H9 (cell line): ENCODE measurements around the gene ANAPC16. TPM values are rescaled to one million over a fixed set of nuclear protein-coding genes. Genes with fewer than 3 reads are reported as not detected.

Experiments
- DNase-seq: peaks from one replicate; pipeline ENCODE4 v3.0.0-alpha.2; 2017
- H2AFZ ChIP-seq: one replicate; pipeline ENCODE4 v1.6.1; 2013; ENCODE audit warnings: mild to moderate bottlenecking, low read length, control low read depth, moderate library complexity
- H2AK5ac ChIP-seq: 2 replicates; pipeline ENCODE4 v1.6.1; 2013; ENCODE audit warnings: low read length, control low read depth, mixed read lengths; ENCODE audit not compliant: insufficient read length
- H2BK120ac ChIP-seq: one replicate; pipeline ENCODE4 v1.6.1; 2013; ENCODE audit warnings: low read depth, mild to moderate bottlenecking, low read length, control low read depth, inconsistent platforms; ENCODE audit not compliant: poor library complexity, severe bottlenecking
- H2BK12ac ChIP-seq: 2 replicates; pipeline ENCODE4 v1.6.1; 2013; ENCODE audit warnings: low read length, control low read depth, mixed read lengths, low read depth; ENCODE audit not compliant: insufficient read length
- H2BK15ac ChIP-seq: 2 replicates; pipeline ENCODE4 v1.6.1; 2013; ENCODE audit warnings: low read depth, low read length, control low read depth
- H2BK20ac ChIP-seq: one replicate; pipeline ENCODE4 v1.6.1; 2013; ENCODE audit warnings: low read depth, mild to moderate bottlenecking, low read length, control low read depth, inconsistent platforms; ENCODE audit not compliant: poor library complexity, severe bottlenecking
- H2BK5ac ChIP-seq: 2 replicates; pipeline ENCODE4 v1.6.1; 2013; ENCODE audit warnings: low read length, control low read depth, mixed read lengths; ENCODE audit not compliant: insufficient read length
- H3K14ac ChIP-seq: 2 replicates; pipeline ENCODE4 v1.6.1; 2013; ENCODE audit warnings: low read length, control low read depth; ENCODE audit not compliant: insufficient read depth
- H3K18ac ChIP-seq: 2 replicates; pipeline ENCODE4 v1.6.1; 2013; ENCODE audit warnings: low read depth, mild to moderate bottlenecking, mixed read lengths, low read length, control low read depth; ENCODE audit not compliant: insufficient read length
- H3K23ac ChIP-seq: 2 replicates; pipeline ENCODE4 v1.6.1; 2013; ENCODE audit warnings: low read length, control low read depth, mixed read lengths, low read depth; ENCODE audit not compliant: insufficient read length
- H3K23me2 ChIP-seq: 2 replicates; pipeline ENCODE4 v1.6.1; 2013; ENCODE audit warnings: low read depth, mild to moderate bottlenecking, mixed read lengths, low read length, control low read depth; ENCODE audit not compliant: insufficient read length, poor library complexity, severe bottlenecking
- H3K27ac ChIP-seq: 2 replicates; pipeline ENCODE4 v1.5.1; 2013; ENCODE audit warnings: low read length, control low read depth, mixed read lengths, low read depth; ENCODE audit not compliant: insufficient read length
- H3K27me3 ChIP-seq: 2 replicates; pipeline ENCODE4 v1.6.1; 2013; ENCODE audit warnings: low read length, control low read depth, inconsistent platforms; ENCODE audit not compliant: insufficient read depth
- H3K4ac ChIP-seq: 2 replicates; pipeline ENCODE4 v1.6.1; 2013; ENCODE audit warnings: low read depth, mild to moderate bottlenecking, control low read depth, inconsistent platforms, low read length, moderate library complexity
- H3K4me1 ChIP-seq: 2 replicates; pipeline ENCODE4 v1.6.1; 2013; ENCODE audit warnings: low read length, control low read depth, inconsistent platforms; ENCODE audit not compliant: insufficient read depth
- H3K4me2 ChIP-seq: 2 replicates; pipeline ENCODE4 v1.6.1; 2013; ENCODE audit warnings: low read length, control low read depth, mixed read lengths; ENCODE audit not compliant: insufficient read length, insufficient read depth
- H3K56ac ChIP-seq: 2 replicates; pipeline ENCODE4 v1.6.1; 2013; ENCODE audit warnings: low read depth, mild to moderate bottlenecking, mixed read lengths, low read length, control low read depth; ENCODE audit not compliant: insufficient read length
- H3K79me1 ChIP-seq: 2 replicates; pipeline ENCODE4 v1.6.1; 2013; ENCODE audit warnings: low read depth, mild to moderate bottlenecking, moderate library complexity, low read length, control low read depth, inconsistent platforms; ENCODE audit not compliant: insufficient read depth, poor library complexity, severe bottlenecking
- H3K79me2 ChIP-seq: 2 replicates; pipeline ENCODE4 v1.6.1; 2013; ENCODE audit warnings: low read length, control low read depth, inconsistent platforms; ENCODE audit not compliant: insufficient read depth
- H3K9ac ChIP-seq: 2 replicates; pipeline ENCODE4 v1.6.1; 2013; ENCODE audit warnings: low read length, control low read depth, mixed read lengths; ENCODE audit not compliant: insufficient read length; ENCODE audit errors: extremely low read depth
- H3K9me3 ChIP-seq: one replicate; pipeline ENCODE4 v1.6.1; 2013; ENCODE audit warnings: low read depth, low read length, inconsistent platforms; ENCODE audit not compliant: control insufficient read depth
- H3T11ph ChIP-seq: one replicate; pipeline ENCODE4 v1.6.1; 2013; ENCODE audit warnings: mild to moderate bottlenecking, low read length, control low read depth, inconsistent platforms
- H4K20me1 ChIP-seq: one replicate; pipeline ENCODE4 v1.6.1; 2013; ENCODE audit not compliant: control insufficient read depth, insufficient read length, insufficient read depth
- H4K5ac ChIP-seq: 2 replicates; pipeline ENCODE4 v1.6.1; 2013; ENCODE audit warnings: low read depth, mild to moderate bottlenecking, mixed read lengths, low read length, control low read depth; ENCODE audit not compliant: insufficient read length
- H4K8ac ChIP-seq: replicated peaks from 2 replicates; pipeline ENCODE4 v1.6.1; 2013; ENCODE audit warnings: low read length, control low read depth, mixed read lengths, low read depth; ENCODE audit not compliant: insufficient read length
- H4K91ac ChIP-seq: 2 replicates; pipeline ENCODE4 v1.6.1; 2013; ENCODE audit warnings: low read depth, mild to moderate bottlenecking, moderate library complexity, mixed read lengths, low read length, control low read depth; ENCODE audit not compliant: insufficient read length
- H3K27ac Mint-ChIP-seq, 3 experiments: 2 replicates in 2 of 3; 3 replicates in 1 of 3; pipeline ENCODE4 v1.8.0; 2020 to 2021; ENCODE audit warnings: mixed read lengths in 3 of 3, mild to moderate bottlenecking in 1 of 3, moderate library complexity in 1 of 3
- H3K27me3 Mint-ChIP-seq: 2 replicates; pipeline ENCODE4 v1.8.0; 2021; ENCODE audit warnings: low read depth, mild to moderate bottlenecking, moderate library complexity, mixed read lengths
- H3K36me3 Mint-ChIP-seq, 3 experiments: 2 replicates in 2 of 3; 3 replicates in 1 of 3; pipeline ENCODE4 v1.8.0; 2020 to 2021; ENCODE audit warnings: low read depth in 3 of 3, mixed read lengths in 3 of 3; ENCODE audit not compliant: insufficient read depth in 1 of 3
- H3K4me1 Mint-ChIP-seq, 2 experiments: 2 replicates each; pipeline ENCODE4 v1.8.0; 2020; ENCODE audit warnings: mixed read lengths in 2 of 2
- H3K4me3 Mint-ChIP-seq, 2 experiments: 2 replicates in 1 of 2; 3 replicates in 1 of 2; pipeline ENCODE4 v1.8.0; 2020 to 2021; ENCODE audit warnings: mild to moderate bottlenecking in 2 of 2, mixed read lengths in 2 of 2, moderate library complexity in 1 of 2
- H3K9me3 Mint-ChIP-seq, 2 experiments: 2 replicates in 1 of 2; 3 replicates in 1 of 2; pipeline ENCODE4 v1.8.0; 2020; ENCODE audit warnings: mild to moderate bottlenecking in 2 of 2, mixed read lengths in 2 of 2, moderate library complexity in 1 of 2
- CTCF ChIP-seq: fragments of 200-600 bp; sonication (generic); conservative IDR thresholded peaks from 3 replicates; pipeline ENCODE4 v1.8.0; 2021; ENCODE audit warnings: antibody characterized with exemption, mild to moderate bottlenecking
- WGBS: extraction: QIAGEN DNeasy Blood & Tissue Kit; methylation state at CpG from one replicate; pipeline ENCODE4 v1.1.7; 2013; ENCODE audit warnings: missing lambda C conversion rate, low lambda C conversion rate, mixed read lengths; ENCODE audit not compliant: insufficient read length; ENCODE audit errors: extremely low coverage; 5-methylcytosine and 5-hydroxymethylcytosine counted together
- total RNA-seq: library from RNA; stranded (reverse); gene quantifications from 2 replicates; pipeline ENCODE4 v1.2.1, GENCODE V29; 2021

ANAPC16 gene
- total RNA-seq, 1 experiment from 2014 or later: 66.6 TPM

- TF ChIP-seq CTCF: no peak
- Histone ChIP-seq H4K20me1 (no peaks in the 10 kb centered on the region), H3K4ac (no peak overlapping the region), H3K9ac (no peak overlapping the region), H2BK120ac (no peak overlapping the region), H2BK20ac (no peak overlapping the region), H3K18ac (no peak overlapping the region), H2BK15ac (no peak overlapping the region), H3K23me2 (no peaks in the 10 kb centered on the region), H4K5ac (no peak overlapping the region), H3K27me3 (no peaks in the 10 kb centered on the region), H2BK5ac (no peak overlapping the region), H3K14ac (no peak overlapping the region), H2AFZ (no peak overlapping the region), H3K23ac (no peak overlapping the region), H3K27ac (no peak overlapping the region), H2AK5ac (no peak overlapping the region), H4K8ac (no peak overlapping the region), H2BK12ac (no peak overlapping the region), H3T11ph (no peak overlapping the region), H3K56ac (no peak overlapping the region), H3K9me3 (no peaks in the 10 kb centered on the region), H3K79me1 (no peaks in the 10 kb centered on the region), H3K79me2 (no peaks in the 10 kb centered on the region), H3K4me1 (no peaks in the 10 kb centered on the region; the same call in 1 of the 2 replicates), H3K4me2 (no peak overlapping the region), H4K91ac (no peak overlapping the region)
- Mint-ChIP-seq H3K4me1 (peaks cover 8 to 13% of the 10 kb centered on the region in 2 experiments), H3K27me3 (no peaks in the 10 kb centered on the region), H3K27ac (no peak overlapping the region), H3K9me3 (no peaks in the 10 kb centered on the region), H3K36me3 (peaks cover 2 to 8% (median 8%) of the 10 kb centered on the region in 3 experiments; a peak in 5 of 7 replicates), H3K4me3 (no peak overlapping the region)
- no peak for DNase-seq
- no CpG with 5 or more reads among the region's 7 CpGs for WGBS
These were observed 24.6 kb downstream of the ANAPC16 start for GRCh38 chr10:72240371-72240770.
